ENCODE measurements around the gene ATG2B. TPM values are rescaled to one million over a fixed set of nuclear protein-coding genes. Genes with fewer than 3 reads are reported as not detected.

ATG2B gene
- total and polyA plus RNA-seq, 2 of the 4 experiments (the other 2 are of a cell fraction), result 6.9 to 22.0 TPM

DNA sequence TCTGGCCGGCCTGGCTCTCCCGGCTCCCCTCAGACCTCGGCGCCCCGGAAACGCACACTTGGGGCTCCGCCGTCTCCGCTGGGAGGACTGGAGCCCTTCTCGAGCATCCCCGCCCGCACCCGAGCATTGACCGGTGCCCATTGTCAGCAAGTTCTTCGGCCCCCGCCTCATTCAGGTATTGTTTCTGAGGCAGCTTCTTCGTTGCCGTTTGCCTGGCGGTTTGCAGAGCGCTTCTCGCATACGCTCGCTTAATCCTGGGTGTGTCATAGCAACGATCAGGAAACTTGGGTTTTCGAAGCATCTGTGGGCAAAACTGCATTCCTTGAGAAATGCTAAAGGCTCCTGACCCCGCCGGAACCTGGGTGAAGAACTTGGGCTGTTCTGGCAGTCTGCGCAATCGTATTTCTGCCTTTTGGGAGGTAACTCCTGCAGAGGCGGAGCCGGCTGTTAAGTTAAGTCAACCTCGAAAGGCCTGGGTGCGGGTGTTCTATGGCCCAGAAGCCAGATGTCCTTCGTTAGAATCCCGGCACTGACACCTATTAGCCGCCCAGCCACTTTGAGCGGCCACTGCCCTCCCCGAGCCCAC is 703 bp upstream of the ATG2B start:
- H3K14ac ChIP-seq (replicated peaks; ENCODE audit: low read depth, low read length), result peak overlapping the region; percentile 64
- peak overlapping the region; percentile 97 for H3K4me2 ChIP-seq (ENCODE audit: low read depth, low read length)
- H4K5ac ChIP-seq (ENCODE audit: low read depth, low read length), result no peak overlapping the region
- peak overlapping the region; percentile 96 for H3K4me3 ChIP-seq (ENCODE audit: insufficient read depth, low read depth, low read length)
- peaks cover 6% of the 10 kb centered on the region for H3K9me1 ChIP-seq (ENCODE audit: insufficient read depth, low read length)
- peak overlapping the region in 1 of 2 experiments; percentile 49; a peak in 1 of 4 replicates for H4K8ac ChIP-seq (ENCODE audit: low read depth in 2 of 2, low read length in 2 of 2)
- H3K27ac ChIP-seq (ENCODE audit: insufficient read depth, low read length), result peak overlapping the region; percentile 39
- H3K18ac ChIP-seq (ENCODE audit: low read depth, low read length), result no peak overlapping the region; the same call in 1 of the 2 replicates
- peak; percentile 31 for DNase-seq
- dilution Hi-C loops (cut with HindIII; ENCODE audit: low sequenced_read_pairs, unreplicated experiment) (no loop called here), intact Hi-C loops (cut with micrococcal nuclease) (loop anchor here (5.0 kb wide), 1 partner anchor 58 kb away; no protein-coding TSS in a partner anchor), in situ Hi-C loops (cut with MboI; ENCODE audit: low sequenced_read_pairs) (no loop called here)
- TF ChIP-seq RFX5 (IDR thresholded peaks at IDR 0.05; ENCODE audit: low read depth, low read length) (no peak), MXI1 (IDR thresholded peaks at IDR 0.05; ENCODE audit: borderline replicate concordance, low read depth, low read length) (no peak), MAZ (IDR thresholded peaks at IDR 0.05; ENCODE audit: borderline replicate concordance, low read depth, low read length) (no peak), RCOR1 (IDR thresholded peaks at IDR 0.05; ENCODE audit: insufficient replicate concordance, low read length) (no peak), RAD21 (IDR thresholded peaks at IDR 0.05; ENCODE audit: low read length) (no peak), CTCF (conservative IDR thresholded peaks at IDR 0.05; ENCODE audit: low read depth, low read length) (no peak), BHLHE40 (IDR thresholded peaks at IDR 0.05; ENCODE audit: low read depth, low read length) (no peak)
- no peak overlapping the region for H2BK20ac ChIP-seq (ENCODE audit: low read depth, low read length)
- H2BK5ac ChIP-seq (ENCODE audit: low read depth, low read length, poor library complexity, severe bottlenecking), result no peak overlapping the region
- peak overlapping the region; percentile 8; the same call in 1 of the 2 replicates for H3K4ac ChIP-seq (ENCODE audit: low read depth, low read length)
- peak overlapping the region; percentile 79 for H3K9ac ChIP-seq (ENCODE audit: low read depth, low read length)
- no peak overlapping the region for H2AK5ac ChIP-seq (ENCODE audit: low read depth, low read length)
- H2BK15ac ChIP-seq (ENCODE audit: low read depth, low read length), result no peak overlapping the region
- POLR2A ChIA-PET (ENCODE audit: unreplicated experiment), result no interaction called here
- peaks cover 6% of the 10 kb centered on the region for H3K4me1 ChIP-seq (ENCODE audit: control insufficient read depth, insufficient read depth, low read length)
- peaks cover 27 to 72% of the 10 kb centered on the region in 2 experiments for H3K79me1 ChIP-seq (ENCODE audit: low read depth in 1 of 2, low read length in 2 of 2)
- H4K20me1 ChIP-seq (ENCODE audit: insufficient read depth, low read length), result peaks cover 14% of the 10 kb centered on the region; the same call in 1 of the 2 replicates
- no TSS peak for BruUV-seq (replicated peaks)
- peak overlapping the region; percentile 92 for H2AFZ ChIP-seq (replicated peaks; ENCODE audit: low read length, poor library complexity)
- peak overlapping the region; percentile 88 for H2AK9ac ChIP-seq (replicated peaks; ENCODE audit: low read depth, low read length, poor library complexity)
- H4K91ac ChIP-seq (ENCODE audit: insufficient read depth, low read depth, low read length), result no peak overlapping the region
- no peak overlapping the region for H3K56ac ChIP-seq (ENCODE audit: extremely low read depth, insufficient read depth, low read length)
- H3K36me3 ChIP-seq (ENCODE audit: control insufficient read depth, insufficient read depth, low read length), result no peaks in the 10 kb centered on the region
- peak; percentile 43 for ATAC-seq (ENCODE audit: low read depth)
- peak overlapping the region; percentile 84 for H3K23ac ChIP-seq (ENCODE audit: low read depth, low read length)
- no peak overlapping the region for H2BK120ac ChIP-seq (ENCODE audit: low read depth, low read length)
- no peaks in the 10 kb centered on the region for H3K9me3 ChIP-seq (ENCODE audit: control insufficient read depth, insufficient read depth, low read length)
- H3K27me3 ChIP-seq (ENCODE audit: control insufficient read depth, insufficient read depth, low read length), result no peaks in the 10 kb centered on the region
- 1% methylated on average over 14 of the region's 38 CpGs; no CpG with 5 or more reads in 1 of the 2 experiments for WGBS, 2 experiments (ENCODE audit: extremely low coverage in 2 of 2, insufficient read length in 1 of 2)
- CTCF ChIA-PET, result interaction anchor here (1.0 kb wide), 1 partner anchor 10 kb away, joined by 3 read pairs; no protein-coding TSS in a partner anchor

Data from IMR-90 (cell line).